Adrenal gland (tissue), 5 donors: ENCODE measurements around the gene ITLN2.
"Not testable (repeated sequence)": the region's sequence is repeated elsewhere in the genome, so short reads cannot be mapped to it uniquely, and the experiment has no call there.

Experiments used
- POLR2A ChIP-seq, 2 donors: fragments of 450-650 bp; IDR thresholded peaks; one replicate each; pipeline ENCODE4 v1.6.1; 2017; ENCODE audit warnings: antibody characterized with exemption in 2 of 2, mild to moderate bottlenecking in 2 of 2, moderate library complexity in 1 of 2
- TF ChIP-seq, protein P1 (sequence below), 6 experiments: fragments of 450-650 bp in 4 of 6; fragments of 200-600 bp in 2 of 6; sonication (generic) in 1 of 6; IDR thresholded peaks; 1 replicate in 5 of 6; 2 replicates in 1 of 6; pipeline versions ENCODE4 v1.5.1 to v1.8.0; 2016 to 2021; ENCODE audit warnings: antibody characterized with exemption in 6 of 6, mild to moderate bottlenecking in 2 of 6, moderate library complexity in 1 of 6
- donor health status: DM: no; HTN: no; CAD: no.

- TF ChIP-seq, protein P1, sequence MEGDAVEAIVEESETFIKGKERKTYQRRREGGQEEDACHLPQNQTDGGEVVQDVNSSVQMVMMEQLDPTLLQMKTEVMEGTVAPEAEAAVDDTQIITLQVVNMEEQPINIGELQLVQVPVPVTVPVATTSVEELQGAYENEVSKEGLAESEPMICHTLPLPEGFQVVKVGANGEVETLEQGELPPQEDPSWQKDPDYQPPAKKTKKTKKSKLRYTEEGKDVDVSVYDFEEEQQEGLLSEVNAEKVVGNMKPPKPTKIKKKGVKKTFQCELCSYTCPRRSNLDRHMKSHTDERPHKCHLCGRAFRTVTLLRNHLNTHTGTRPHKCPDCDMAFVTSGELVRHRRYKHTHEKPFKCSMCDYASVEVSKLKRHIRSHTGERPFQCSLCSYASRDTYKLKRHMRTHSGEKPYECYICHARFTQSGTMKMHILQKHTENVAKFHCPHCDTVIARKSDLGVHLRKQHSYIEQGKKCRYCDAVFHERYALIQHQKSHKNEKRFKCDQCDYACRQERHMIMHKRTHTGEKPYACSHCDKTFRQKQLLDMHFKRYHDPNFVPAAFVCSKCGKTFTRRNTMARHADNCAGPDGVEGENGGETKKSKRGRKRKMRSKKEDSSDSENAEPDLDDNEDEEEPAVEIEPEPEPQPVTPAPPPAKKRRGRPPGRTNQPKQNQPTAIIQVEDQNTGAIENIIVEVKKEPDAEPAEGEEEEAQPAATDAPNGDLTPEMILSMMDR (IDR thresholded peaks at IDR 0.05), result not testable (repeated sequence)
- TF ChIP-seq POLR2A (IDR thresholded peaks at IDR 0.05), result not testable (repeated sequence)
These were observed 5.3 kb downstream of the ITLN2 start for GRCh38 chr1:160949216-160949880.
